Body of pancreas (tissue), 4 donors: ENCODE results near the gene GREB1. TPM values are rescaled to one million over a fixed set of nuclear protein-coding genes. Genes with fewer than 3 reads are reported as not detected.
A peak's percentile ranks its signal among the peaks of the same experiment; 100 is the strongest.

Experiments
- ATAC-seq: fragments of 150-250 bp; one replicate; pipeline ENCODE4 v1.9.1; 2016
- DNase-seq, 4 donors: peaks; one replicate each; pipeline ENCODE4 v3.0.0-alpha.2; 2019
- H3K27ac ChIP-seq, 4 donors: fragments of 200-600 bp; sonication (generic); 1 replicate in 3 of 4; 2 replicates in 1 of 4; pipeline versions ENCODE4 v1.5.1 to v1.6.1; 2016 to 2019; ENCODE audit warnings: mild to moderate bottlenecking in 1 of 4, mixed read lengths in 1 of 4, moderate library complexity in 1 of 4
- H3K27me3 ChIP-seq, 2 donors: fragments of 200-600 bp; sonication (generic); one replicate each; pipeline ENCODE4 v1.6.0; 2016; ENCODE audit warnings: mild to moderate bottlenecking in 1 of 2
- H3K36me3 ChIP-seq, 2 donors: fragments of 200-600 bp; sonication (generic); replicated peaks in 1 of 2; 2 replicates each; pipeline ENCODE4 v1.5.1; 2016; ENCODE audit warnings: low read depth in 2 of 2; ENCODE audit not compliant: insufficient read depth in 1 of 2
- H3K4me1 ChIP-seq: fragments of 200-600 bp; sonication (generic); one replicate; pipeline ENCODE4 v1.6.0; 2016
- H3K4me3 ChIP-seq, 2 donors: fragments of 200-600 bp; sonication (generic); 1 replicate in 1 of 2; 2 replicates in 1 of 2; pipeline ENCODE4 v1.5.1; 2016 to 2019
- H3K9me3 ChIP-seq, 3 donors: fragments of 200-600 bp; sonication (generic); 1 replicate in 2 of 3; 2 replicates in 1 of 3; pipeline ENCODE4 v1.5.1; 2016
- CTCF ChIP-seq, 7 experiments: fragments of 450-650 bp in 4 of 7; fragments of 200-600 bp in 3 of 7; sonication (generic) in 3 of 7; IDR thresholded peaks; one replicate each; pipeline ENCODE4 v1.5.1; 2016 to 2019; ENCODE audit warnings: antibody characterized with exemption in 7 of 7
- POLR2A ChIP-seq, 3 donors: fragments of 450-650 bp; IDR thresholded peaks; one replicate each; pipeline ENCODE4 v1.6.1; 2016; ENCODE audit warnings: antibody characterized with exemption in 3 of 3, mild to moderate bottlenecking in 2 of 3
- WGBS, 2 donors: methylation state at CpG; one replicate each; pipeline ENCODE4 v1.1.5; 2017; 5-methylcytosine and 5-hydroxymethylcytosine counted together
- intact Hi-C: fragments of 100-400 bp; cut with DNase I; formaldehyde crosslinking; loops from one replicate; pipeline ENCODE4 v1.15.1; 2023
- total RNA-seq, 2 donors: library from RNA; depleted of rRNA; stranded (reverse); fragments of >200 nt; gene quantifications; one replicate each; pipeline ENCODE4 v1.1.0, GENCODE V29; 2016

Gene GREB1
- total RNA-seq, 2 donors from 2014 or later = 10.4 to 19.8 TPM

- Histone ChIP-seq H3K9me3 (no peaks in the 10 kb centered on the region), H3K4me1 (peaks cover 34% of the 10 kb centered on the region), H3K27ac (no peak overlapping the region), H3K36me3 (no peaks in the 10 kb centered on the region), H3K4me3 (no peak overlapping the region), H3K27me3 (no peaks in the 10 kb centered on the region)
- intact Hi-C loops = no loop called here
- 73 to 90% methylated on average over 8 of the region's 8 CpGs for WGBS, 2 donors
- no peak for ATAC-seq
- DNase-seq = peak in 1 of 4 donors; percentile 9
- TF ChIP-seq POLR2A (IDR thresholded peaks at IDR 0.05) (no peak), CTCF (IDR thresholded peaks at IDR 0.05) (no peak)
These were observed 148.7 kb downstream of the GREB1 start for GRCh38 chr2:11682590-11682915.

- H3K9me3 ChIP-seq = no peaks in the 10 kb centered on the region
- no peak for ATAC-seq
- intact Hi-C loops = no loop called here
These were observed 149.6 kb downstream of the GREB1 start for GRCh38 chr2:11683476-11683875.

GRCh38 chr2:11683966-11684365 is 150.1 kb downstream of the GREB1 start:
- ATAC-seq (no peak), DNase-seq (peak in 1 of 4 donors; percentile 4)
- TF ChIP-seq POLR2A (IDR thresholded peaks at IDR 0.05) = no peak
- no peak for TF ChIP-seq CTCF (IDR thresholded peaks at IDR 0.05)
- no peak overlapping the region for H3K27ac ChIP-seq
- H3K4me3 ChIP-seq = no peak overlapping the region
- H3K36me3 ChIP-seq = no peaks in the 10 kb centered on the region
- H3K9me3 ChIP-seq = no peaks in the 10 kb centered on the region
- intact Hi-C loops = no loop called here
- 76 to 88% methylated on average over 3 to 4 of the region's 4 CpGs for WGBS, 2 donors
- peaks cover 48% of the 10 kb centered on the region for H3K4me1 ChIP-seq
- H3K27me3 ChIP-seq = no peaks in the 10 kb centered on the region

More at GRCh38 chr2:11683476-11683875, 149.6 kb downstream of the GREB1 start:
- no peak for TF ChIP-seq CTCF (IDR thresholded peaks at IDR 0.05)
- TF ChIP-seq POLR2A (IDR thresholded peaks at IDR 0.05) = no peak
- Histone ChIP-seq H3K4me1 (peaks cover 43% of the 10 kb centered on the region), H3K27ac (no peak overlapping the region), H3K27me3 (no peaks in the 10 kb centered on the region), H3K36me3 (no peaks in the 10 kb centered on the region), H3K4me3 (no peak overlapping the region)
- DNase-seq = peak in 1 of 4 donors; percentile 10
- 38 to 50% methylated on average over 9 of the region's 9 CpGs for WGBS, 2 donors

GRCh38 chr2:11684894-11685460 is 151.1 kb downstream of the GREB1 start:
- WGBS, 2 donors = 80 to 81% methylated on average over 12 of the region's 12 CpGs
- H3K36me3 ChIP-seq = no peaks in the 10 kb centered on the region
- intact Hi-C loops = loop anchor here (5.0 kb wide), 1 partner anchor 92 kb away; no protein-coding TSS in a partner anchor
- H3K27ac ChIP-seq = no peak overlapping the region
- H3K27me3 ChIP-seq = no peaks in the 10 kb centered on the region
- no peak for DNase-seq
- H3K4me1 ChIP-seq = peaks cover 49% of the 10 kb centered on the region
- ATAC-seq = no peak
- TF ChIP-seq POLR2A (IDR thresholded peaks at IDR 0.05) (no peak), CTCF (IDR thresholded peaks at IDR 0.05) (no peak)
- no peaks in the 10 kb centered on the region for H3K9me3 ChIP-seq
- no peak overlapping the region for H3K4me3 ChIP-seq

GRCh38 chr2:11685906-11686470 is 152.1 kb downstream of the GREB1 start:
- no peak for ATAC-seq
- intact Hi-C loops = loop anchor here (5.0 kb wide), 1 partner anchor 91 kb away; no protein-coding TSS in a partner anchor
- no peak for TF ChIP-seq POLR2A (IDR thresholded peaks at IDR 0.05)
- no peak for TF ChIP-seq CTCF (IDR thresholded peaks at IDR 0.05)
- Histone ChIP-seq H3K27me3 (no peaks in the 10 kb centered on the region), H3K36me3 (no peaks in the 10 kb centered on the region), H3K4me1 (peaks cover 39% of the 10 kb centered on the region), H3K4me3 (no peak overlapping the region), H3K27ac (no peak overlapping the region), H3K9me3 (no peaks in the 10 kb centered on the region)
- DNase-seq = peak in 1 of 4 donors; percentile 10
- WGBS, 2 donors = 91% methylated on average over 10 of the region's 10 CpGs
